Thoracic aorta (tissue), 2 donors: ENCODE results near the gene EFCAB9. TPM values are rescaled to one million over a fixed set of nuclear protein-coding genes. Genes with fewer than 3 reads are reported as not detected.

Experiments
- ATAC-seq: fragments of 150-250 bp; one replicate; pipeline ENCODE4 v1.8.0; 2017; ENCODE audit warnings: low read depth; ENCODE audit not compliant: insufficient number of reproducible peaks, low FRiP score
- DNase-seq: peaks from one replicate; pipeline ENCODE4 v3.0.0-alpha.2; 2020; ENCODE audit warnings: low spot score
- H3K27ac ChIP-seq, 2 donors: fragments of 200-600 bp; sonication (generic); 1 replicate in 1 of 2; 2 replicates in 1 of 2; pipeline ENCODE4 v1.5.1; 2016; ENCODE audit warnings: mild to moderate bottlenecking in 2 of 2, moderate library complexity in 2 of 2
- H3K27me3 ChIP-seq: fragments of 200-600 bp; sonication (generic); replicated peaks from 2 replicates; pipeline ENCODE4 v1.6.0; 2016; ENCODE audit warnings: mild to moderate bottlenecking; ENCODE audit not compliant: insufficient read depth
- H3K36me3 ChIP-seq: fragments of 200-600 bp; sonication (generic); one replicate; pipeline ENCODE4 v1.5.1; 2016
- H3K4me1 ChIP-seq, 2 donors: fragments of 200-600 bp; sonication (generic); 1 replicate in 1 of 2; 2 replicates in 1 of 2; pipeline versions ENCODE4 v1.5.1 to v1.6.0; 2016; ENCODE audit warnings: low read depth in 2 of 2, mild to moderate bottlenecking in 1 of 2; ENCODE audit not compliant: control insufficient read depth in 1 of 2
- H3K4me3 ChIP-seq: fragments of 200-600 bp; sonication (generic); 2 replicates; pipeline ENCODE4 v1.5.1; 2016; ENCODE audit warnings: mild to moderate bottlenecking
- H3K9me3 ChIP-seq: fragments of 200-600 bp; sonication (generic); 2 replicates; pipeline ENCODE4 v1.5.1; 2016
- total RNA-seq, 2 donors: library from RNA; depleted of rRNA; stranded (reverse); fragments of >200 nt; gene quantifications; one replicate each; pipeline versions ENCODE4 v1.1.0 to v1.2.3, GENCODE V29; 2016
- TF ChIP-seq, protein P1 (sequence below): fragments of 200-600 bp; sonication (generic); IDR thresholded peaks from one replicate; pipeline ENCODE4 v1.5.1; 2019; ENCODE audit warnings: antibody characterized with exemption

EFCAB9 gene
- total RNA-seq, 2 donors from 2014 or later: not detected

DNA sequence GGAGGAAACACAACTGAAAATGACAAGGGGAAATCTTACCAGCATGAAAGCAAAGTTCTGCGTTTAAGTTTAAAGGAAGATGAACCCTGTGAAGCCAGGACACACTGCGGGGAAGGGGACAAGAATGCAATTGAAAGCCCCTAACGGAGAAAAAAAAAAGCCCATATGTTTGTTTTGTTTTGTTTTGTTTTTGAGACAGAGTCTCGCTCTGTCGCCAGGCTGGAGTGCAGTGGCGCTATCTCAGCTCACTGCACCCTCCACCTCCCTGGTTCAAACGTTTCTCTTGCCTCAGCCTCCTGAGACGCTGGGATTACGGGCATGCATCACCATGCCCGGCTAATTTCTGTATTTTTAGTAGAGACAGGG, 8.9 kb upstream of the EFCAB9 start:
- Histone ChIP-seq H3K27ac (no peak overlapping the region), H3K4me3 (peak overlapping the region; percentile 99)
- no peak for ATAC-seq

DNA sequence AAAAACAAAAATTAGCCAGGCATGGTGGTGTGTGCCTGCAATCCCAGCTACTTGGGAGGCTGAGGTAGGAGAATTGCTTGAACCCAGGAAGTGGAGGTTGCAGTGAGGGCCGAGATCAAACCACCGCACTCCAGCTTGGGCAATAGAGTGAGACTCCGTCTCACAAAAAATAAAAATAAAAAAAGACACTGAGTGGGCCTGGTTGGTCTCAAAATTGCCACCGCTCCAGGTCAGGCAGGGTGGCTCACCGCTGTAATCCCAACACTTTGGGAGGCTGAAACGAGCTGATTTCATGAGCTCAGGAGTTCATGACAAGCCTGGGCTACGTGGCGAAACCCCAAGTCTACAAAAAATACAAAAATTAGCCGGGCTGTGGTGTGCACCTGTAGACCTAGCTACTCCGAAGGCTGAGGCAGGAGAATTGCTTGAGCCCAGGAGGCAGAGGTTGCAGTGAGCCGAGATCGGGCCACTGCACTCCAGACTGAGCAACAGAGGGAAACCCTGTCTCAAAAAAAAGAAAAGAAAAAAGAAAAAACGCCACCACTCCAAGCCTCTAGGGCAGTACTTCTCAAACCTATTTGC, 7.8 kb upstream of the EFCAB9 start:
- no peak for ATAC-seq
- TF ChIP-seq, protein P1, sequence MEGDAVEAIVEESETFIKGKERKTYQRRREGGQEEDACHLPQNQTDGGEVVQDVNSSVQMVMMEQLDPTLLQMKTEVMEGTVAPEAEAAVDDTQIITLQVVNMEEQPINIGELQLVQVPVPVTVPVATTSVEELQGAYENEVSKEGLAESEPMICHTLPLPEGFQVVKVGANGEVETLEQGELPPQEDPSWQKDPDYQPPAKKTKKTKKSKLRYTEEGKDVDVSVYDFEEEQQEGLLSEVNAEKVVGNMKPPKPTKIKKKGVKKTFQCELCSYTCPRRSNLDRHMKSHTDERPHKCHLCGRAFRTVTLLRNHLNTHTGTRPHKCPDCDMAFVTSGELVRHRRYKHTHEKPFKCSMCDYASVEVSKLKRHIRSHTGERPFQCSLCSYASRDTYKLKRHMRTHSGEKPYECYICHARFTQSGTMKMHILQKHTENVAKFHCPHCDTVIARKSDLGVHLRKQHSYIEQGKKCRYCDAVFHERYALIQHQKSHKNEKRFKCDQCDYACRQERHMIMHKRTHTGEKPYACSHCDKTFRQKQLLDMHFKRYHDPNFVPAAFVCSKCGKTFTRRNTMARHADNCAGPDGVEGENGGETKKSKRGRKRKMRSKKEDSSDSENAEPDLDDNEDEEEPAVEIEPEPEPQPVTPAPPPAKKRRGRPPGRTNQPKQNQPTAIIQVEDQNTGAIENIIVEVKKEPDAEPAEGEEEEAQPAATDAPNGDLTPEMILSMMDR: no peak
- DNase-seq: no peak
- H3K9me3 ChIP-seq: no peaks in the 10 kb centered on the region
- H3K27ac ChIP-seq: no peak overlapping the region
- H3K36me3 ChIP-seq: no peaks in the 10 kb centered on the region
- H3K4me3 ChIP-seq: peak overlapping the region; percentile 99
- peaks cover 3 to 13% of the 10 kb centered on the region in 2 donors for H3K4me1 ChIP-seq
- H3K27me3 ChIP-seq: no peaks in the 10 kb centered on the region

More for the DNA sequence above, 8.9 kb upstream of the EFCAB9 start:
- Histone ChIP-seq H3K36me3 (peaks cover 3% of the 10 kb centered on the region), H3K4me1 (peaks cover 3 to 13% of the 10 kb centered on the region in 2 donors), H3K9me3 (no peaks in the 10 kb centered on the region), H3K27me3 (no peaks in the 10 kb centered on the region)
- TF ChIP-seq, protein P1: no peak
- no peak for DNase-seq

DNA sequence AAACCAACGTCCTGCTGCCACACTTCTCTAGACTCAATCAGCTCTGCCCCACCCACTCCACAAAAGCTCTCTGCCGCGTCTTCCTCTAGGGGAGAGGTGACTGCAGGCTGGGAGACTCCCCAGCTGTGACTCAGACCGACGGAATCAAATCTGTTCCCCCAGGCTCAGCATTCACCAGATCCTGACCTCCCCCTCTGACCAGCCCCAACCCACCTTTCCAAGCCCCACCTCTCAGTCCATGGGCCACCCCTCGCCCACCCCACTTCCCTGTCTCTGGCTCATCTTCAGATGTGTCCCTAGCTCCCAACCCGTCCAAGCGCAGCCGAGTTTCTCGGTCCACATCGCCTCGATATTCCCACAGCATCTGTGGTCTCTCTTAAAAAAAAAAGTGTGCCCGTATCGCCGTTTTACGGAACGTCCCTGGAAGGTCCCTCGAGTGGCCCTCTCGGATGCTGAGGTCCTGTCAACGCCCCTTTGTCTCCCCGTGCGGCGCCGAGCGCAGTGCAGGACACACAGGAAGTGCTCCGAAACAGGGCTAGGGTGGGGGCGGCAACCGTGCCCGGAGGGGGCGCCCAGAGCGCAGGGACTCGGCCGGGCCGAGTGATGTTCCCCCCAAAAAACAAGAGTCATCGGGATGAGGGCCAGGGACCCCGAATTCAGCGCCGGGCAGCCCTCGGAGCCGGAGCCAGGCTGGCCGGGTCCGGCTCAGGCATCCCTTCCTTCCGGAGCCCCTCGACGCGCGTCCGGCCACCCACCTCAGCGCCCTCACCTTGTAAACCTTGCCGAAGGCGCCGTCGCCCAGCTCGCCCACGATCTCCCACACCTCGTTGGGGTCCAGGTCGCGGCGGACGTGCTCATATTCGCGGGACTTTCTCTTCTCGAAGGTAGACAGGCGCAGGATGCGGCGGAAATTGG, 6.6 kb upstream of the EFCAB9 start:
- ATAC-seq (peak; percentile 7), DNase-seq (no peak)
- no peaks in the 10 kb centered on the region for H3K9me3 ChIP-seq
- TF ChIP-seq, protein P1: no peak
- no peaks in the 10 kb centered on the region for H3K27me3 ChIP-seq
- H3K4me1 ChIP-seq: peaks cover 3 to 13% of the 10 kb centered on the region in 2 donors
- peak overlapping the region; percentile 99 for H3K4me3 ChIP-seq
- peak overlapping the region; percentile 85 to 88 for H3K27ac ChIP-seq
- H3K36me3 ChIP-seq: no peaks in the 10 kb centered on the region

DNA sequence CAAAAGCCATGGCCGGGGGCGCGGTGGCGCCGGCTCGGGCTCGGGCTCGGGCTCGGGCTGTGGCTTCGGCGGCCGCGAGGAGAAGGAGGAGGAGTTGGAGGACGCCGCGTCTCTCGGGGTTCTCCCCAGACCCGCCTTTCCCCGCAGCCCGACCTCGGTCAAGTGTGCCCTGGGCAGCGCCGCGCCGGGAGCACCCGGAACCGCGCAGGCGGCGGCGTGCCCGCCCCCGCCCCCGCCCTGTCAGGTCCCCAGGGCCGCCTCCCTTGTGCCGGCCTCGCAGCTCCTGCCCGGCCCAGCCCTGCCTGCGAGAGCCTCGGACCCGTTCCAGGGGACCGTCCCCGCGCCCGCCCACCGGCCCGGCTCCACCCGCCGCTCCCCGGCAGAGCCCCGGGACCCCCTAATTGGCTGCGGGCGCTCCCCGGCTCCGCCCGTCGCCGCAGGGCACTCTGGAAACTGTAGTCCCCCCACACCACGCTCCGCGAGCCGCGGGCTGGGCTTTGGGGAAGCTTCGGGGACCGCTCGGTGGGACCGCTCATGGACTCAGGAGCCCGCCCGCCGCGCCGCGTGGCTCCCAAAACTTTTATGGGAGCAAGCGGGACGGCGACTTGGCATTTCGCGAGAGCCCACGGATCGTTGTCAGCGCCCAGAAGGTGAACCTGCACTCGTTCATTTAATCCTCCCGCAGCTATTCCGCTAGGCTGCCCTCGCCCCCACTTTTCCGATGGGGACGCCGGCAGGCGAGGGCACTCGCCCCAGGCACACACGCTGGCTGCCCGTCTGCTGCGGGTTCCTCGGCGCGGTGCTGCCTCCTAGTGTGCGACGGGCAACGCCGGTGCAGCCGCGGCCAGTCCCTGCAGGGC, 5.7 kb upstream of the EFCAB9 start, which contains the start of gene STK10:
TSS of gene STK10 (minus strand) at position 192 of the 860 bp plus-strand sequence. CDS start at position 10, 182 bp downstream.
- Histone ChIP-seq H3K36me3 (no peaks in the 10 kb centered on the region), H3K27me3 (no peaks in the 10 kb centered on the region), H3K27ac (peak within 1 kb of the TSS; percentile 85 to 88), H3K9me3 (no peaks in the 10 kb centered on the region), H3K4me3 (peak within 1 kb of the TSS; percentile 99), H3K4me1 (peaks cover 3 to 13% of the 10 kb centered on the region in 2 donors)
- DNase-seq (peak; percentile 58), ATAC-seq (peak; percentile 67)
- TF ChIP-seq, protein P1: peak; percentile 70
